ENCODE results near the gene GATAD2B.

The GATAD2B gene

GRCh38 chr1:153774780-153775457, 147.9 kb downstream of the GATAD2B start, which contains the start of gene SLC27A3:
TSS of gene SLC27A3 (plus strand) at chr1:153775407. CDS start at chr1:153775498, 91 bp downstream.
- peak; percentile 49; the same call in 2 of the 3 replicates for ATAC-seq
- TF ChIP-seq TSHZ2 (CRISPR knock-in tag; IDR thresholded peaks at IDR 0.05), result no peak
- no peak for TF ChIP-seq TOX (CRISPR knock-in tag; IDR thresholded peaks at IDR 0.05; ENCODE audit: borderline replicate concordance)
- TF ChIP-seq ZC3H10 (CRISPR knock-in tag; IDR thresholded peaks at IDR 0.05), result no peak
- TF ChIP-seq CREB5 (CRISPR knock-in tag; IDR thresholded peaks at IDR 0.05; ENCODE audit: low read depth), result no peak
- TF ChIP-seq OSR1 (CRISPR knock-in tag; IDR thresholded peaks at IDR 0.05), result no peak
- TF ChIP-seq ISL1 (CRISPR knock-in tag; IDR thresholded peaks at IDR 0.05), result no peak
- TF ChIP-seq POU6F1 (CRISPR knock-in tag; IDR thresholded peaks at IDR 0.05; ENCODE audit: borderline replicate concordance, low read depth), result no peak

GRCh38 chr1:153774026-153774595, 148.7 kb downstream of the GATAD2B start:
- no peak for ATAC-seq
- TF ChIP-seq ZNF8 (CRISPR knock-in tag; IDR thresholded peaks at IDR 0.05), result no peak
- TF ChIP-seq ARNTL (CRISPR knock-in tag; IDR thresholded peaks at IDR 0.05; ENCODE audit: borderline replicate concordance, low read depth), result no peak
- no peak for TF ChIP-seq PPARA (CRISPR knock-in tag; IDR thresholded peaks at IDR 0.05; ENCODE audit: borderline replicate concordance)
- TF ChIP-seq TOX (CRISPR knock-in tag; IDR thresholded peaks at IDR 0.05; ENCODE audit: borderline replicate concordance), result no peak
- TF ChIP-seq ZFP3 (CRISPR knock-in tag; IDR thresholded peaks at IDR 0.05), result no peak
- TF ChIP-seq ESRRG (CRISPR knock-in tag; IDR thresholded peaks at IDR 0.05), result no peak
- no peak for TF ChIP-seq TSHZ2 (CRISPR knock-in tag; IDR thresholded peaks at IDR 0.05)
- no peak for TF ChIP-seq ZC3H10 (CRISPR knock-in tag; IDR thresholded peaks at IDR 0.05)
- TF ChIP-seq POU6F1 (CRISPR knock-in tag; IDR thresholded peaks at IDR 0.05; ENCODE audit: borderline replicate concordance, low read depth), result no peak
- no peak for TF ChIP-seq CSRNP3 (CRISPR knock-in tag; IDR thresholded peaks at IDR 0.05)
- TF ChIP-seq BACH2 (CRISPR knock-in tag; IDR thresholded peaks at IDR 0.05; ENCODE audit: borderline replicate concordance), result no peak
- no peak for TF ChIP-seq ZNF70 (CRISPR knock-in tag; IDR thresholded peaks at IDR 0.05)
- no peak for TF ChIP-seq OSR1 (CRISPR knock-in tag; IDR thresholded peaks at IDR 0.05)
- no peak for TF ChIP-seq GLIS3 (CRISPR knock-in tag; IDR thresholded peaks at IDR 0.05)
- TF ChIP-seq SNAI2 (CRISPR knock-in tag; IDR thresholded peaks at IDR 0.05), result no peak
- TF ChIP-seq PATZ1 (CRISPR knock-in tag; IDR thresholded peaks at IDR 0.05; ENCODE audit: borderline replicate concordance), result no peak
- no peak for TF ChIP-seq ZNF565 (CRISPR knock-in tag; conservative IDR thresholded peaks at IDR 0.05; ENCODE audit: low read depth)
- TF ChIP-seq TCF4 (CRISPR knock-in tag; IDR thresholded peaks at IDR 0.05; ENCODE audit: borderline replicate concordance), result no peak
- TF ChIP-seq ZFP30 (CRISPR knock-in tag; IDR thresholded peaks at IDR 0.05), result no peak
